Gastroesophageal sphincter (tissue), 3 donors: ENCODE measurements around the gene KDM5A.

Source experiments
- CTCF ChIP-seq, 4 experiments: fragments of 200-600 bp in 2 of 4; fragments of 450-650 bp in 2 of 4; sonication (generic) in 1 of 4; IDR thresholded peaks; one replicate each; pipeline ENCODE4 v1.5.1; 2017 to 2019; ENCODE audit warnings: antibody characterized with exemption in 4 of 4, mild to moderate bottlenecking in 2 of 4, moderate library complexity in 2 of 4
- EP300 ChIP-seq: sonication (generic); formaldehyde crosslinking; IDR thresholded peaks from one replicate; pipeline ENCODE4 v1.6.1; 2017; ENCODE audit warnings: antibody characterized with exemption, mild to moderate bottlenecking
- POLR2A ChIP-seq, 2 donors: fragments of 450-650 bp; IDR thresholded peaks; one replicate each; pipeline ENCODE4 v1.6.1; 2017; ENCODE audit warnings: antibody characterized with exemption in 2 of 2, mild to moderate bottlenecking in 2 of 2, moderate library complexity in 1 of 2
- POLR2AphosphoS5 ChIP-seq: sonication (generic); formaldehyde crosslinking; IDR thresholded peaks from one replicate; pipeline ENCODE4 v1.6.1; 2017; ENCODE audit warnings: antibody characterized with exemption

DNA sequence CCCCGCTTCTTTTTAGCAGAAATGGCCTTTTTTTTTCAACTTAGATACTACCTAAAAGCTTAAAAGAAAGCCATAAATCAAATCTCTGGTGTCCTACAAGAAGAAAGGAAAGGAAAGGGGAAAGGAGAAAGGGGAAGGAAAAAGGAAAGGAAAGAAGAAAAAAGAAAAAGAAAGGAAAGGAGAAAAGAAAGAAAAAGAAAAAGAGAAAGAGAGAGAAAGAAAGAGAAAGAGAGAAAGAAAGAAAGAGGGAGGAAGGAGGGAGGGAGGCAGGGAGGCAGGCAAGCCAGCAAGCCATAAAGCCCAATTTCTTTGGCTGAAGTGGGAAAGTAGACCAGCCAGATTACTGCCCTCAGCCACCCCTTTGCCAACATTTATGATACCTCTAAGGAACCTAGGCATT lies 94.0 kb downstream of the KDM5A start:
- TF ChIP-seq CTCF (IDR thresholded peaks at IDR 0.05): no peak
- no peak for TF ChIP-seq POLR2AphosphoS5
- TF ChIP-seq POLR2A (IDR thresholded peaks at IDR 0.05): no peak
- TF ChIP-seq EP300: no peak
